Lung microvascular endothelial cell (primary cell): ENCODE measurements around the gene MYH14. TPM values are rescaled to one million over a fixed set of nuclear protein-coding genes. Genes with fewer than 3 reads are reported as not detected.
A peak's percentile ranks its signal among the peaks of the same experiment; 100 is the strongest.
"Not testable (repeated sequence)": the region's sequence is repeated elsewhere in the genome, so short reads cannot be mapped to it uniquely, and the experiment has no call there.

Experiments
- DNase-seq, 2 donors: peaks; one replicate each; pipeline versions ENCODE4 v3.0.0 to v3.0.0-alpha.2; 2010; ENCODE audit warnings: low read depth in 2 of 2
- total RNA-seq: library from RNA; depleted of rRNA; stranded (reverse); fragments of >200 nt; gene quantifications from 2 replicates; pipeline ENCODE4 v1.2.1, GENCODE V29; 2014

Gene MYH14
- total RNA-seq, 1 donor from 2014 or later: under 0.01 TPM

- DNase-seq: no peak
Measured at GRCh38 chr19:50224986-50225747, 21.7 kb downstream of the MYH14 start.

DNA sequence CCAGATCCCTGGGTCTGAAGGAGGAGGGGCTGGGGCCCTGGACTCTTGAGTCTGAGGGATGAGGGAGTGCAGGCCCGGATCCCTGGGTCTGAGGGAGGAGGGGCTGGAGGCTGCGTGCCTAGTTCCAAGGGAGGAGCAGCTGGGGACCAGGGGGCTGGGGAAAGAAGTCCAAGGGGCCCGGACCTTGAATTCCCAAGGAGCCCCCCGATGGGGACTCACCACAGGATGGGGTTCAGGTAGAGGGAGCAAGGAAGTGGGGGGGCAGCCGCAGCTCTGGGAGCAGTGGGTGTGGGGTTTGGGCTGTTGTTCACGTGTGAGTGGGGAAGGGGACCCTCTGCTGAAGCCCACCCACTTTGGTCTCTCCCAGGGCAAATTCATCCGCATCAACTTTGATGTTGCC lies 23.1 kb downstream of the MYH14 start:
- DNase-seq: no peak

DNA sequence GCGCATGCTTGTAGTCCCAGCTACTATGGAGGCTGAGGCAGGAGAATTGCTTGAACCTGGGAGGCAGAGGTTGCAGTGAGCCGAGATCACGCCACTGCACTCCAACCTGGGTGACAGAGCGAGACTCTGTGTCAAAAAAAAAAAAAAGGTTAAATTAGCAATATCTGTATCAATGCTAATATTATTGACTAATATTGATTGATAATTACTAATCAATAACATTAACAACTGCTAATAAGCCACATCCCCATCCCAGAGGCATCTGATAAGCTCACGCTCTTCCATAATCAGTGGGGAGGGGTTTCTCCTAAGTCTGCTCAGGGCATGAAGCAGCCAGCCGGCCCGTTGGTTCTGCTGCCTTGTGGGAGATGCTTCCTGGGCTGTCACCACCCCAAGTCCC lies 24.7 kb downstream of the MYH14 start:
- DNase-seq: not testable (repeated sequence)

GRCh38 chr19:50230379-50231351 lies 27.2 kb downstream of the MYH14 start:
- no peak for DNase-seq

GRCh38 chr19:50231417-50231816 lies 28.0 kb downstream of the MYH14 start:
- DNase-seq: not testable (repeated sequence)

GRCh38 chr19:50231821-50232220 lies 28.4 kb downstream of the MYH14 start:
- DNase-seq: no peak

DNA sequence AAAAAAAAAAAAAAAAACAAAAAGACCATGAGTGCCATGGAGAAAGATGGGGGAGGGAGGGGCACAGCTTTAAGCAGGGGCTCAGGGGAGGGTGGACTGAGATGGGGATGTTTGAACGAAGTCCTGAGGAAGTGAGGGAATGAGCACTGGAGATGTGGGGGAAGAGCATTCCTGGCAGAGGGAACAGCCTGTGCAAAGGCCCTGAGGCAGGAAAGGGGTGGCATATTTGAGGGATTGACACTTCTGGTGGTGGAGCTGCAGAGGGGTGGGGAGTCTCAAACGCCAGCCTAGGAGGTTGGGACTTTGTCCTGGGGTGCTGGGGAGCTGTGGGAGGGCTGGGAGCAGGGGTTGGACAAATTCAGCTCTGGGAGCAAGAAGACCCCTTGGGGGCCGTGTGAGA lies 29.2 kb downstream of the MYH14 start:
- DNase-seq: no peak

DNA sequence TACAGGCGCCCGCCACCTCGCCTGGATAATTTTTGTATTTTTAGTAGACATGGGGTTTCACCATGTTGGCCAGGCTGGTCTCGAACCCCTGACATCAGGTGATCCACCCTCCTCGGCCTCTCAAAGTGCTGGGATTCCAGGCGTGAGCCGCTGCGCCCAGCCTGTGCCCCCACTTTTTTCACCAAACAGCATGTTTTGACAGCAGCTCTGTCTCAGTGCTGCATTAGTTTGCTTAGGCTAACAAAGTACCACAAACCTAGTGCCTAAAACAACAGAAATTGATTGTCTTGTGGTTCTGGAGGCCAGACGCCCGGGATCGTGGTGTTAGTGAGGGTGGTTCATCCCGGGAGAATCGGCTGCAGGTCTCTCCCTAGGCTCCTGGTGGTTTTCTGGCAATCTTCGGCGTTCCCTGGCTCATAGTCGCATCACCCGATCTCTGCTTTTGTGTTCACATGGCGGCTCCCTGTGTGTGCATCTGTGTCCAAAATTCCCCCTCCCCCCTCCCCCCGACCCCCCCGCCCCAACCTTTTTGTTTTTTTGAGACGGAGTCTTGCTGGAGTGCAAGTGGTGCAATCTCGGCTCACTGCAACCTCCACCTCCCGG lies 30.0 kb downstream of the MYH14 start:
- no peak for DNase-seq

GRCh38 chr19:50237493-50237892 lies 34.1 kb downstream of the MYH14 start:
- not testable (repeated sequence) for DNase-seq

GRCh38 chr19:50238043-50238442 lies 34.6 kb downstream of the MYH14 start:
- DNase-seq: no peak

DNA sequence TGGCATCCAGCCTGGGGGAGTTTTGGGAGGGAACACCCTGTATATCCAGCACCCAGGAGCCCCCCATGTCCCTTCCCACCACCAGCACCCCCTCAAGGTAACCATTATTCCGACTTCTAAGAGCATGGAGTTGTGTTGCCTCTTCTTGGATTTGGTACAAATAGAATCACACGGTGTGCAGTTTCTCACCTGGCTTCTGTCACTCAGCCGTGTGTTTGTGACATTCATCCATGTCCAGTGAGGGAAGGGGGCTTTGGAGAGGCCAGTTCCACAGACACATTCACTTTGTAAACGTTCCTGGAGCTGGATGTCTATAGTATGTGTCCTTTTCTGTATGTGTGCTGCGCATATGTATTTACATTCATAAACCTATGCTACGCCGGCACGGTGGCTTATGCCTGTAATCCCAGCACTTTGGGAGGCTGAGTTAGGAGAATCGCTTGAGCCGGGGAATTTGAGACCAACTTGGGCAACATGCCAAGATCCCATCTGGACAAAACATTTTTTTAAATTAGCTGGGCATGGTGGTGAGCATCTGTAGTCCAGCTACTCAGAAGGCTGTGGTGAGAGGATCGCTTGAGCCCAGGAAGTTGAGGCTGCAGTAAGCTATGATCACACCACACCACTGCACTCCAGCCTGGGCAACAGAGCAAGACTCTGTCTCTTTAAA lies 36.6 kb downstream of the MYH14 start:
- no peak for DNase-seq

DNA sequence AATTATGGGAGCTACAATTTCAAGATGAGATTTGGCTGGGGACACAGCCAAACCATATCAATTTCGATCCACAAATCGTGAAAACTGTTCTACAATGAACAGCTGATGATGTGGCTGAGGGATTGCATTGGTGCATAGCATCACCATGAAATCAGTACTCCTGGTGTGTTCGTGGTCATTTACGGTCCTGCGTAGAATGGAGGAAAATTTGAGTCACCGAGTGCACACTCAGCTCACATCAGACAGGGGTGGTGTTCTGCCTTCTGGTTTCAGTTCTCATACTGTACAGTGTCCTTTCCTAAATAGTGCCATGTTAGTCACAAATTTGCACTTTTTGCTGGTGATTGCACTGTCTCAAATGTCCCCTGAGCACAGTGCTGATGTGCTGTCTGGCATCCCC lies 39.2 kb downstream of the MYH14 start:
- DNase-seq: no peak

DNA sequence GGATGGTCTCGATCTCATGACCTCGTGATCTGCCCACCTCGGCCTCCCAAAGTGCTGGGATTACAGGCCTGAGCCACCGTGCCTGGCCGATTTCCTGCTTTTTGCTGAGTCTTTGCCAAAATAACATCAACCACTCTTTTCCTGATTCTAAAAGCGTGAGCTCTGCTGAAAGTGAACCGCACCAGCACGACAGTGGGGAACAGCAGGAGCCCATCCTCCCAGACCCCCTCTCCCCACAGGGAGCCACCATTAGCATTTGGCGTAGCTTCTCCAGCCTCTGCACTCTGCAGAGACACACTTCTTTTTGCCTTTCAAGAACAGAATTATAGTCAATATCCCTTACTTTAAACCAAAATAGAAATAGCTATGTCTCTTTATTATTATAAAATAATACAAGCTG lies 41.3 kb downstream of the MYH14 start:
- no peak for DNase-seq

- no peak for DNase-seq
Measured at GRCh38 chr19:50248413-50248812, 45.0 kb downstream of the MYH14 start.

DNA sequence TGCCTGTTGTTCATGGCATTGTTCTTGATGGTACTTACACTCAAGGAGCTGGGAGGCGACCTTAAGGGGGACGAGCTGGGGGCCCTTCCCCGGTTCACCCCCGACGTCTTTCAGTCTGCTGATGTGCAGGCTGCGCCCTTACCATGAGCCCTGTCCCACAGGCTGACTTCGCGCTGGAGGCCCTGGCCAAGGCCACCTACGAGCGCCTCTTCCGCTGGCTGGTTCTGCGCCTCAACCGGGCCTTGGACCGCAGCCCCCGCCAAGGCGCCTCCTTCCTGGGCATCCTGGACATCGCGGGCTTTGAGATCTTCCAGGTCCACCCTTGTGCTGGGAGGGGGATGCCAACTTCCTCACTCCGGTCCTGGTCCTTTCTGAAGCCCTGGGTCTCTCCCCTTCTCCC lies 45.4 kb downstream of the MYH14 start:
- no peak for DNase-seq

DNA sequence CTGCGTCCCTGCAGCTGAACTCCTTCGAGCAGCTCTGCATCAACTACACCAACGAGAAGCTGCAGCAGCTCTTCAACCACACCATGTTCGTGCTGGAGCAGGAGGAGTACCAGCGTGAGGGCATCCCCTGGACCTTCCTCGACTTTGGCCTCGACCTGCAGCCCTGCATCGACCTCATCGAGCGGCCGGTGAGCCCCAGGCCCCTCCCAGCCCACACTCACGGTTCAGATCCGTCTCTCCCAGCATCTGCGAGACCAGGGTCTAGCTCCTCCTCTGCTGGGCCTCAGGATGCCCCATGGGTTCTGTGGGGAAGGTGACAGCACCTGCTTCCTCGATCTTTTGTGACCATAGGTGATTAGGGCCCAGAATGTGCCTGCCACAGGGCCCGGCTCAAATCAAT lies 46.2 kb downstream of the MYH14 start:
- no peak for DNase-seq

- no peak for DNase-seq
Measured at GRCh38 chr19:50250450-50251136, 47.2 kb downstream of the MYH14 start.

- peak; percentile 9 to 51 for DNase-seq
Measured at GRCh38 chr19:50252111-50252886, 48.9 kb downstream of the MYH14 start.

DNA sequence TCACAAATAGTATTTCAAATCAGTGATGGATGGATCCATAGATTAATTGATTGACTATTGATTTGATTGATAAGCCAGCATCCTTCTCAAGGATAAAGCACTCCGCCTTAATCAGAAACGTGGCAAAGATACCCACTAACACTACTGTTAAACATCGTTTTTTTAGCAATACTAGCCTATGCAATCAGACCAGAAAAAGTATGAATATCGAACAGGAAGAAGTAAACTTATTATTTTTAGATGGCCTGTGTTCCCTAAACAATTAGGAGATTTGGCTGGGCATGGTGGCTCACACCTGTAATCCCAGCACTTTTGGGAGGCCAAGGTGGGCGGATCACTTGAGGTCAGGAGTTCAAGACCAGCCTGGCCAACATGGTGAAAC lies 49.5 kb downstream of the MYH14 start:
- DNase-seq: no peak

- no peak for DNase-seq
Measured at GRCh38 chr19:50255115-50255514, 51.7 kb downstream of the MYH14 start.
